Tibial artery (tissue), 4 donors: Measurements from ENCODE around the gene ARHGAP24.
"Not testable (repeated sequence)": the region's sequence is repeated elsewhere in the genome, so short reads cannot be mapped to it uniquely, and the experiment has no call there.

Source experiments
- DNase-seq, 2 donors: peaks; one replicate each; pipeline ENCODE4 v3.0.0-alpha.2; 2019
- H3K27ac ChIP-seq, 2 donors: fragments of 200-600 bp; sonication (generic) in 1 of 2; 1 replicate in 1 of 2; 2 replicates in 1 of 2; pipeline ENCODE4 v1.5.1; 2018 to 2019; ENCODE audit warnings: mild to moderate bottlenecking in 1 of 2
- H3K27me3 ChIP-seq, 2 donors: fragments of 200-600 bp; sonication (generic) in 1 of 2; one replicate each; pipeline versions ENCODE4 v1.5.1 to v1.6.0; 2016 to 2019
- H3K36me3 ChIP-seq, 3 donors: fragments of 200-600 bp; sonication (generic) in 2 of 3; one replicate each; pipeline ENCODE4 v1.5.1; 2016 to 2019; ENCODE audit warnings: mild to moderate bottlenecking in 2 of 3
- H3K4me1 ChIP-seq, 4 donors: fragments of 200-600 bp; sonication (generic) in 2 of 4; 1 replicate in 3 of 4; 2 replicates in 1 of 4; pipeline ENCODE4 v1.5.1; 2016 to 2019
- H3K4me3 ChIP-seq, 2 donors: fragments of 200-600 bp; sonication (generic) in 1 of 2; 1 replicate in 1 of 2; 2 replicates in 1 of 2; pipeline ENCODE4 v1.5.1; 2018 to 2019; ENCODE audit warnings: mild to moderate bottlenecking in 2 of 2
- H3K9me3 ChIP-seq, 3 donors: fragments of 200-600 bp; sonication (generic) in 1 of 3; one replicate each; pipeline ENCODE4 v1.5.1; 2016 to 2019
- intact Hi-C: fragments of 100-400 bp; cut with DNase I; formaldehyde crosslinking; loops from one replicate; pipeline ENCODE4 v1.15.0; 2023; ENCODE audit warnings: low total_unique reads
- TF ChIP-seq, protein P1 (sequence below), 2 experiments: fragments of 200-600 bp in 1 of 2; fragments of 450-650 bp in 1 of 2; IDR thresholded peaks; one replicate each; pipeline ENCODE4 v1.5.1; 2017 to 2019; ENCODE audit warnings: antibody characterized with exemption in 2 of 2, mild to moderate bottlenecking in 1 of 2, moderate library complexity in 1 of 2

The ARHGAP24 gene

DNA sequence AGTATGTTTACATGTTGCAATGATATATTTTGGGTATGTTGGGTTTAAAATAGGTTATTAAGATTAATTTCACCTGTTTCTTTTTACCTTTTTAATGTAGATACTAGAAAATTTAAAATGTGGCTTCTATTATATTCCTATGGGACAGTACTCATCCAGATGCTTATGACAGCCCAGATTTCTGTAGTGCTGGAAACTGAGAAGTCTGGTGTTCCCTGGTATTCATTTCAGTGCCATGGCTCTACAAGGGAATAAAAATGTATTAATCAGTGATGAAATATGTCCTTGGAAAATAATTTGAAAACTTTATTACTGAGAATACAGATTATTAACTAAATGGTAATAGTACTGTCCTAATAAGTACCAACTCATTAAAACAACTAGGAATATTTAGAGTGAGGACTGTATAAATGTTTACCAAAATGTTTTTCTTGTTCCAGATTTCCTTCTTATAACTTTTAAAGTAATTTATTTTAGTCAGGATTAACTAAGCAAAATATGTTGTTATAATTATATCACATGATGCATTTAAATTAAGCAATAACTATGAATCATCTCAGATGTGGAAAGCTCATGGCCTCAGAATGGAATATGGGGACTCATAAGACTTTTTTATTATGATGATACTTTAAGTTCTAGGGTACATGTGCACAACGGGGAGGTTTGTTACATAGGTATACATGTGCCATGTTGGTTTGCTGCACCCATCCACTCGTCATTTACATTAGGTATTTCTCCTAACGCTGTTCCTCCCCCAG lies 25.3 kb downstream of the ARHGAP24 start:
- Histone ChIP-seq H3K4me3 (no peak overlapping the region), H3K36me3 (no peaks in the 10 kb centered on the region), H3K27me3 (no peaks in the 10 kb centered on the region), H3K27ac (no peak overlapping the region), H3K9me3 (no peaks in the 10 kb centered on the region), H3K4me1 (peaks cover 0 to 11% (median 6%) of the 10 kb centered on the region in 4 donors)
- no peak for DNase-seq
- intact Hi-C loops: no loop called here
- TF ChIP-seq, protein P1, sequence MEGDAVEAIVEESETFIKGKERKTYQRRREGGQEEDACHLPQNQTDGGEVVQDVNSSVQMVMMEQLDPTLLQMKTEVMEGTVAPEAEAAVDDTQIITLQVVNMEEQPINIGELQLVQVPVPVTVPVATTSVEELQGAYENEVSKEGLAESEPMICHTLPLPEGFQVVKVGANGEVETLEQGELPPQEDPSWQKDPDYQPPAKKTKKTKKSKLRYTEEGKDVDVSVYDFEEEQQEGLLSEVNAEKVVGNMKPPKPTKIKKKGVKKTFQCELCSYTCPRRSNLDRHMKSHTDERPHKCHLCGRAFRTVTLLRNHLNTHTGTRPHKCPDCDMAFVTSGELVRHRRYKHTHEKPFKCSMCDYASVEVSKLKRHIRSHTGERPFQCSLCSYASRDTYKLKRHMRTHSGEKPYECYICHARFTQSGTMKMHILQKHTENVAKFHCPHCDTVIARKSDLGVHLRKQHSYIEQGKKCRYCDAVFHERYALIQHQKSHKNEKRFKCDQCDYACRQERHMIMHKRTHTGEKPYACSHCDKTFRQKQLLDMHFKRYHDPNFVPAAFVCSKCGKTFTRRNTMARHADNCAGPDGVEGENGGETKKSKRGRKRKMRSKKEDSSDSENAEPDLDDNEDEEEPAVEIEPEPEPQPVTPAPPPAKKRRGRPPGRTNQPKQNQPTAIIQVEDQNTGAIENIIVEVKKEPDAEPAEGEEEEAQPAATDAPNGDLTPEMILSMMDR (IDR thresholded peaks at IDR 0.05): no peak

GRCh38 chr4:85501145-85501544 lies 26.2 kb downstream of the ARHGAP24 start:
- intact Hi-C loops, H3K4me3 ChIP-seq, H3K27ac ChIP-seq, H3K4me1 ChIP-seq, H3K36me3 ChIP-seq, H3K9me3 ChIP-seq, DNase-seq, H3K27me3 ChIP-seq: not testable (repeated sequence)

DNA sequence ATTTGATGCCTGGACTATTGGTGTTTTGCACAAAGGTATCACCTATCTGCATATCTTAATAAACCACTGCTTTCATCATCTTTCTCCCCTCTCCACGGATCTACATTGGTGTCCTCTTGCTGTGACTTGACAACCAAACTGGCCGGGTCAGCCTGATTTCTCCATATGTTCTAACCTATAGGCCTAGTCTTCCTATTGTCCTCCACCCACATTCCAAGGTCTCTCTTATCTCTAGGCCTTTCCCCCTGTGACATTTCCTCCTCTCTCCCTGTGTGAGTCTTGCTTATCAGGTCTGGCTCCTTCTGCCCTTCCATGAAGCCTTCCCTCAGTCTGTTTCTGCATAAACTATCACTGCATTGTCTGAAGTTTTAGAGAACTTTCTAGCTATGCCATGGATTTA lies 33.7 kb downstream of the ARHGAP24 start:
- DNase-seq: no peak
- intact Hi-C loops: no loop called here

DNA sequence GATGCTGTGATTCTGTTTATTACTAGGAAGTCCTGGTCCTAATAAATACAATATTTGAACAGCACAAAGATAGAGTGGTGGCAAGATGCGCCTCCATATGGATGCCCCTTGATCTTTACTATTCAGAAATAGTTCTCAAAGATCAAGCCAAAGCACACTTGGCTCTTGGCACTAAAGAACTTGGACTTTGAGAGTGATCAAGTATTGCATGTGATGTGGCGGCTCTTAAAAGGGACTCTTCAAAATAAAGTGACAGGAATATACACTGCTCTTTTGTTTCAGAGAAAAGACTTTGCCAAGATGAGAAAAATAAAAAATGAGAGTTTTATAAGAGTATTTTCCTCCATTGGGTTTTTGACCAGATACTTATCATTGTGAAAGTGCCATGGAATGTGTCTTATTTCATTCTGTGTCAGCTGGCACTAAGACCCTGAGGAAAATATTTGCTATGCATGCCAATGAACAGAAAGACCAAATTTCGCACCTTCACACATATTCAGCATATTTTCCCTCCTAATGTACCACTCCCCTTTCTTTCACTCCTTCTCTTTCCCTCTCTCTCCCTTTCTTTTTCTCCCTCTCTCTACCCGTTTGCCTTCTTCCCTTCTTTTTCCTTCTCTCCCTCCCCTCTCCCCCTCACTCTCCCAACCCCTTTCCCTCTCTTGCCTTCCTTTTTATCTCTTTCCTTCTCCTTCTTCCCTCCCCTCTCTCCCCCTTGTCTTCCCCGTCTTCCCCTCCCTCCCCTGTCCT lies 35.1 kb downstream of the ARHGAP24 start:
- Histone ChIP-seq H3K4me1 (no peaks in the 10 kb centered on the region), H3K9me3 (no peaks in the 10 kb centered on the region), H3K36me3 (no peaks in the 10 kb centered on the region), H3K27me3 (no peaks in the 10 kb centered on the region), H3K4me3 (no peak overlapping the region), H3K27ac (no peak overlapping the region)
- no peak for DNase-seq
- TF ChIP-seq, protein P1 (IDR thresholded peaks at IDR 0.05): no peak
- intact Hi-C loops: no loop called here

More for the DNA sequence above, 33.7 kb downstream of the ARHGAP24 start:
- Histone ChIP-seq H3K27ac (no peak overlapping the region), H3K4me1 (no peaks in the 10 kb centered on the region), H3K36me3 (no peaks in the 10 kb centered on the region), H3K4me3 (no peak overlapping the region), H3K27me3 (no peaks in the 10 kb centered on the region), H3K9me3 (no peaks in the 10 kb centered on the region)
- TF ChIP-seq, protein P1 (IDR thresholded peaks at IDR 0.05): no peak

- no peaks in the 10 kb centered on the region for H3K9me3 ChIP-seq
- TF ChIP-seq, protein P1 (IDR thresholded peaks at IDR 0.05): no peak
- DNase-seq: no peak
- H3K4me1 ChIP-seq: no peaks in the 10 kb centered on the region
- H3K36me3 ChIP-seq: no peaks in the 10 kb centered on the region
- H3K27me3 ChIP-seq: no peaks in the 10 kb centered on the region
- no peak overlapping the region for H3K4me3 ChIP-seq
- intact Hi-C loops: no loop called here
- no peak overlapping the region for H3K27ac ChIP-seq
Observed at GRCh38 chr4:85510632-85510984, 35.7 kb downstream of the ARHGAP24 start.

GRCh38 chr4:85512446-85513205 lies 37.7 kb downstream of the ARHGAP24 start:
- H3K4me3 ChIP-seq: no peak overlapping the region
- H3K27me3 ChIP-seq: no peaks in the 10 kb centered on the region
- H3K27ac ChIP-seq: no peak overlapping the region
- no peaks in the 10 kb centered on the region for H3K36me3 ChIP-seq
- DNase-seq: no peak
- H3K9me3 ChIP-seq: no peaks in the 10 kb centered on the region
- TF ChIP-seq, protein P1 (IDR thresholded peaks at IDR 0.05): no peak
- H3K4me1 ChIP-seq: no peaks in the 10 kb centered on the region
- intact Hi-C loops: no loop called here
